H9 (cell line): Measurements from ENCODE around the gene ZCWPW1. TPM values are rescaled to one million over a fixed set of nuclear protein-coding genes. Genes with fewer than 3 reads are reported as not detected.

Experiments used
- DNase-seq: peaks from one replicate; pipeline ENCODE4 v3.0.0-alpha.2; 2017
- H2AFZ ChIP-seq: one replicate; pipeline ENCODE4 v1.6.1; 2013; ENCODE audit warnings: mild to moderate bottlenecking, low read length, control low read depth, moderate library complexity
- H2AK5ac ChIP-seq: 2 replicates; pipeline ENCODE4 v1.6.1; 2013; ENCODE audit warnings: low read length, control low read depth, mixed read lengths; ENCODE audit not compliant: insufficient read length
- H2BK120ac ChIP-seq: one replicate; pipeline ENCODE4 v1.6.1; 2013; ENCODE audit warnings: low read depth, mild to moderate bottlenecking, low read length, control low read depth, inconsistent platforms; ENCODE audit not compliant: poor library complexity, severe bottlenecking
- H2BK12ac ChIP-seq: 2 replicates; pipeline ENCODE4 v1.6.1; 2013; ENCODE audit warnings: low read length, control low read depth, mixed read lengths, low read depth; ENCODE audit not compliant: insufficient read length
- H2BK15ac ChIP-seq: 2 replicates; pipeline ENCODE4 v1.6.1; 2013; ENCODE audit warnings: low read depth, low read length, control low read depth
- H2BK20ac ChIP-seq: one replicate; pipeline ENCODE4 v1.6.1; 2013; ENCODE audit warnings: low read depth, mild to moderate bottlenecking, low read length, control low read depth, inconsistent platforms; ENCODE audit not compliant: poor library complexity, severe bottlenecking
- H2BK5ac ChIP-seq: 2 replicates; pipeline ENCODE4 v1.6.1; 2013; ENCODE audit warnings: low read length, control low read depth, mixed read lengths; ENCODE audit not compliant: insufficient read length
- H3K14ac ChIP-seq: 2 replicates; pipeline ENCODE4 v1.6.1; 2013; ENCODE audit warnings: low read length, control low read depth; ENCODE audit not compliant: insufficient read depth
- H3K18ac ChIP-seq: 2 replicates; pipeline ENCODE4 v1.6.1; 2013; ENCODE audit warnings: low read depth, mild to moderate bottlenecking, mixed read lengths, low read length, control low read depth; ENCODE audit not compliant: insufficient read length
- H3K23ac ChIP-seq: 2 replicates; pipeline ENCODE4 v1.6.1; 2013; ENCODE audit warnings: low read length, control low read depth, mixed read lengths, low read depth; ENCODE audit not compliant: insufficient read length
- H3K23me2 ChIP-seq: 2 replicates; pipeline ENCODE4 v1.6.1; 2013; ENCODE audit warnings: low read depth, mild to moderate bottlenecking, mixed read lengths, low read length, control low read depth; ENCODE audit not compliant: insufficient read length, poor library complexity, severe bottlenecking
- H3K27ac ChIP-seq: 2 replicates; pipeline ENCODE4 v1.5.1; 2013; ENCODE audit warnings: low read length, control low read depth, mixed read lengths, low read depth; ENCODE audit not compliant: insufficient read length
- H3K27me3 ChIP-seq: 2 replicates; pipeline ENCODE4 v1.6.1; 2013; ENCODE audit warnings: low read length, control low read depth, inconsistent platforms; ENCODE audit not compliant: insufficient read depth
- H3K4ac ChIP-seq: 2 replicates; pipeline ENCODE4 v1.6.1; 2013; ENCODE audit warnings: low read depth, mild to moderate bottlenecking, control low read depth, inconsistent platforms, low read length, moderate library complexity
- H3K4me1 ChIP-seq: 2 replicates; pipeline ENCODE4 v1.6.1; 2013; ENCODE audit warnings: low read length, control low read depth, inconsistent platforms; ENCODE audit not compliant: insufficient read depth
- H3K4me2 ChIP-seq: 2 replicates; pipeline ENCODE4 v1.6.1; 2013; ENCODE audit warnings: low read length, control low read depth, mixed read lengths; ENCODE audit not compliant: insufficient read length, insufficient read depth
- H3K56ac ChIP-seq: 2 replicates; pipeline ENCODE4 v1.6.1; 2013; ENCODE audit warnings: low read depth, mild to moderate bottlenecking, mixed read lengths, low read length, control low read depth; ENCODE audit not compliant: insufficient read length
- H3K79me1 ChIP-seq: 2 replicates; pipeline ENCODE4 v1.6.1; 2013; ENCODE audit warnings: low read depth, mild to moderate bottlenecking, moderate library complexity, low read length, control low read depth, inconsistent platforms; ENCODE audit not compliant: insufficient read depth, poor library complexity, severe bottlenecking
- H3K79me2 ChIP-seq: 2 replicates; pipeline ENCODE4 v1.6.1; 2013; ENCODE audit warnings: low read length, control low read depth, inconsistent platforms; ENCODE audit not compliant: insufficient read depth
- H3K9ac ChIP-seq: 2 replicates; pipeline ENCODE4 v1.6.1; 2013; ENCODE audit warnings: low read length, control low read depth, mixed read lengths; ENCODE audit not compliant: insufficient read length; ENCODE audit errors: extremely low read depth
- H3K9me3 ChIP-seq: one replicate; pipeline ENCODE4 v1.6.1; 2013; ENCODE audit warnings: low read depth, low read length, inconsistent platforms; ENCODE audit not compliant: control insufficient read depth
- H3T11ph ChIP-seq: one replicate; pipeline ENCODE4 v1.6.1; 2013; ENCODE audit warnings: mild to moderate bottlenecking, low read length, control low read depth, inconsistent platforms
- H4K20me1 ChIP-seq: one replicate; pipeline ENCODE4 v1.6.1; 2013; ENCODE audit not compliant: control insufficient read depth, insufficient read length, insufficient read depth
- H4K5ac ChIP-seq: 2 replicates; pipeline ENCODE4 v1.6.1; 2013; ENCODE audit warnings: low read depth, mild to moderate bottlenecking, mixed read lengths, low read length, control low read depth; ENCODE audit not compliant: insufficient read length
- H4K8ac ChIP-seq: replicated peaks from 2 replicates; pipeline ENCODE4 v1.6.1; 2013; ENCODE audit warnings: low read length, control low read depth, mixed read lengths, low read depth; ENCODE audit not compliant: insufficient read length
- H4K91ac ChIP-seq: 2 replicates; pipeline ENCODE4 v1.6.1; 2013; ENCODE audit warnings: low read depth, mild to moderate bottlenecking, moderate library complexity, mixed read lengths, low read length, control low read depth; ENCODE audit not compliant: insufficient read length
- H3K27ac Mint-ChIP-seq, 3 experiments: 2 replicates in 2 of 3; 3 replicates in 1 of 3; pipeline ENCODE4 v1.8.0; 2020 to 2021; ENCODE audit warnings: mixed read lengths in 3 of 3, mild to moderate bottlenecking in 1 of 3, moderate library complexity in 1 of 3
- H3K27me3 Mint-ChIP-seq: 2 replicates; pipeline ENCODE4 v1.8.0; 2021; ENCODE audit warnings: low read depth, mild to moderate bottlenecking, moderate library complexity, mixed read lengths
- H3K36me3 Mint-ChIP-seq, 3 experiments: 2 replicates in 2 of 3; 3 replicates in 1 of 3; pipeline ENCODE4 v1.8.0; 2020 to 2021; ENCODE audit warnings: low read depth in 3 of 3, mixed read lengths in 3 of 3; ENCODE audit not compliant: insufficient read depth in 1 of 3
- H3K4me1 Mint-ChIP-seq, 2 experiments: 2 replicates each; pipeline ENCODE4 v1.8.0; 2020; ENCODE audit warnings: mixed read lengths in 2 of 2
- H3K4me3 Mint-ChIP-seq, 2 experiments: 2 replicates in 1 of 2; 3 replicates in 1 of 2; pipeline ENCODE4 v1.8.0; 2020 to 2021; ENCODE audit warnings: mild to moderate bottlenecking in 2 of 2, mixed read lengths in 2 of 2, moderate library complexity in 1 of 2
- H3K9me3 Mint-ChIP-seq, 2 experiments: 2 replicates in 1 of 2; 3 replicates in 1 of 2; pipeline ENCODE4 v1.8.0; 2020; ENCODE audit warnings: mild to moderate bottlenecking in 2 of 2, mixed read lengths in 2 of 2, moderate library complexity in 1 of 2
- CTCF ChIP-seq: fragments of 200-600 bp; sonication (generic); conservative IDR thresholded peaks from 3 replicates; pipeline ENCODE4 v1.8.0; 2021; ENCODE audit warnings: antibody characterized with exemption, mild to moderate bottlenecking
- WGBS: extraction: QIAGEN DNeasy Blood & Tissue Kit; methylation state at CpG from one replicate; pipeline ENCODE4 v1.1.7; 2013; ENCODE audit warnings: missing lambda C conversion rate, low lambda C conversion rate, mixed read lengths; ENCODE audit not compliant: insufficient read length; ENCODE audit errors: extremely low coverage; 5-methylcytosine and 5-hydroxymethylcytosine counted together
- total RNA-seq: library from RNA; stranded (reverse); gene quantifications from 2 replicates; pipeline ENCODE4 v1.2.1, GENCODE V29; 2021

ZCWPW1 gene
- total RNA-seq, 1 experiment from 2014 or later: 1.1 TPM

GRCh38 chr7:100401811-100402210, 26.7 kb downstream of the ZCWPW1 start:
- no peak overlapping the region for H3K4me3 Mint-ChIP-seq
- H4K8ac ChIP-seq: no peak overlapping the region
- no peak overlapping the region for H2BK5ac ChIP-seq
- H4K20me1 ChIP-seq: no peaks in the 10 kb centered on the region
- no peaks in the 10 kb centered on the region for H3K79me2 ChIP-seq
- H3K23me2 ChIP-seq: peaks cover 2% of the 10 kb centered on the region
- H3K4me1 Mint-ChIP-seq: peaks cover 16 to 27% of the 10 kb centered on the region in 2 experiments
- peaks cover 53% of the 10 kb centered on the region for H3K27me3 Mint-ChIP-seq
- H3K4me2 ChIP-seq: no peak overlapping the region
- H2AFZ ChIP-seq: no peak overlapping the region
- no peak for DNase-seq
- H3K14ac ChIP-seq: no peak overlapping the region
- H4K5ac ChIP-seq: no peak overlapping the region
- H3K9me3 Mint-ChIP-seq: no peaks in the 10 kb centered on the region
- H3K27ac ChIP-seq: no peak overlapping the region
- H3K27ac Mint-ChIP-seq: no peak overlapping the region
- no peak overlapping the region for H3K9ac ChIP-seq
- WGBS: no CpG with 5 or more reads among the region's 5 CpGs
- no peaks in the 10 kb centered on the region for H3K4me1 ChIP-seq
- no peak overlapping the region for H3T11ph ChIP-seq
- no peak overlapping the region for H3K56ac ChIP-seq
- no peak for TF ChIP-seq CTCF
- H2BK12ac ChIP-seq: no peak overlapping the region
- H3K27me3 ChIP-seq: no peaks in the 10 kb centered on the region
- H3K4ac ChIP-seq: no peak overlapping the region
- no peak overlapping the region for H4K91ac ChIP-seq
- no peak overlapping the region for H3K23ac ChIP-seq
- H3K18ac ChIP-seq: no peak overlapping the region
- no peaks in the 10 kb centered on the region for H3K36me3 Mint-ChIP-seq
- H2BK15ac ChIP-seq: no peak overlapping the region
- H2BK20ac ChIP-seq: no peak overlapping the region
- no peak overlapping the region for H2BK120ac ChIP-seq
- no peaks in the 10 kb centered on the region for H3K79me1 ChIP-seq
- H3K9me3 ChIP-seq: no peaks in the 10 kb centered on the region
- no peak overlapping the region for H2AK5ac ChIP-seq
